Transverse colon (tissue), 4 donors: Measurements from ENCODE around the gene NFKB2. TPM values are rescaled to one million over a fixed set of nuclear protein-coding genes. Genes with fewer than 3 reads are reported as not detected.

Experiments used
- DNase-seq: peaks from one replicate; pipeline ENCODE4 v3.0.0-alpha.2; 2019
- H3K27ac ChIP-seq, 4 donors: fragments of 200-600 bp; sonication (generic); 2 replicates each; pipeline ENCODE4 v1.5.1; 2016 to 2018; ENCODE audit warnings: inconsistent platforms in 4 of 4
- H3K27me3 ChIP-seq: fragments of 200-600 bp; sonication (generic); 2 replicates; pipeline ENCODE4 v1.5.1; 2017; ENCODE audit warnings: inconsistent platforms
- H3K36me3 ChIP-seq, 4 donors: fragments of 200-600 bp; sonication (generic); 2 replicates each; pipeline ENCODE4 v1.5.1; 2017 to 2019; ENCODE audit warnings: inconsistent platforms in 4 of 4
- H3K4me1 ChIP-seq, 4 donors: fragments of 200-600 bp; sonication (generic); 2 replicates each; pipeline ENCODE4 v1.5.1; 2017 to 2020; ENCODE audit warnings: inconsistent platforms in 4 of 4
- H3K4me3 ChIP-seq, 4 donors: fragments of 200-600 bp; sonication (generic); 1 replicate in 1 of 4; 2 replicates in 3 of 4; pipeline versions ENCODE4 v1.5.1 to v1.6.1; 2017 to 2019; ENCODE audit warnings: inconsistent platforms in 4 of 4
- H3K9me3 ChIP-seq, 2 donors: fragments of 200-600 bp; sonication (generic); 2 replicates each; pipeline ENCODE4 v1.5.1; 2017 to 2019; ENCODE audit warnings: inconsistent platforms in 2 of 2
- CTCF ChIP-seq, 5 experiments: fragments of 200-600 bp in 3 of 5; fragments of 450-650 bp in 2 of 5; sonication (generic) in 3 of 5; IDR thresholded peaks; 1 replicate in 2 of 5; 2 replicates in 3 of 5; pipeline ENCODE4 v1.5.1; 2016 to 2017; ENCODE audit warnings: antibody characterized with exemption in 5 of 5, inconsistent platforms in 3 of 5, mild to moderate bottlenecking in 2 of 5, moderate library complexity in 1 of 5
- EP300 ChIP-seq: sonication (generic); formaldehyde crosslinking; IDR thresholded peaks from one replicate; pipeline ENCODE4 v1.6.1; 2017; ENCODE audit warnings: antibody characterized with exemption, low read depth
- POLR2A ChIP-seq: fragments of 450-650 bp; IDR thresholded peaks from one replicate; pipeline ENCODE4 v1.6.1; 2016; ENCODE audit warnings: antibody characterized with exemption, mild to moderate bottlenecking, moderate library complexity
- POLR2AphosphoS5 ChIP-seq, 3 donors: sonication (generic); formaldehyde crosslinking; IDR thresholded peaks; one replicate each; pipeline ENCODE4 v1.6.1; 2016; ENCODE audit warnings: antibody characterized with exemption in 3 of 3
- WGBS, 2 donors: methylation state at CpG; one replicate each; pipeline ENCODE4 v1.1.5; 2018; ENCODE audit warnings: low coverage in 1 of 2; 5-methylcytosine and 5-hydroxymethylcytosine counted together
- in situ Hi-C, 4 donors: fragments of 200-750 bp; cut with MboI; loops; one replicate each; pipeline versions ENCODE4 v1.15.0 to v1.15.1; 2017; ENCODE audit warnings: low sequenced_read_pairs in 3 of 4, low pct_ligation_motif_present in 1 of 4, low pct_unique_long_range_greater_than_20kb in 1 of 4
- intact Hi-C: fragments of 100-400 bp; cut with DNase I; formaldehyde crosslinking; loops from one replicate; pipeline ENCODE4 v1.15.1; 2023; ENCODE audit warnings: low total_unique reads
- total RNA-seq, 4 donors: library from RNA; depleted of rRNA; stranded (reverse); fragments of >200 nt; gene quantifications; one replicate each; pipeline ENCODE4 v1.1.0, GENCODE V29; 2016

The NFKB2 gene
- total RNA-seq, 4 donors from 2014 or later, result 4.4 to 24.5 (median 17.8) TPM

GRCh38 chr10:102397222-102398171 is 2.0 kb downstream of the NFKB2 start:
- Histone ChIP-seq H3K4me3 (no peak overlapping the region), H3K27ac (peak overlapping the region; percentile 94 to 99 (median 98)), H3K27me3 (no peaks in the 10 kb centered on the region), H3K4me1 (peaks cover 19 to 49% (median 35%) of the 10 kb centered on the region in 4 donors), H3K36me3 (no peaks in the 10 kb centered on the region), H3K9me3 (no peaks in the 10 kb centered on the region)
- TF ChIP-seq POLR2A (no peak), CTCF (IDR thresholded peaks at IDR 0.05) (no peak), POLR2AphosphoS5 (IDR thresholded peaks at IDR 0.05) (no peak), EP300 (no peak)
- in situ Hi-C loops, result loop anchor here in 1 of 4 donors (25.0 kb wide), 1 partner anchor 190 kb away; no protein-coding TSS in a partner anchor
- DNase-seq, result no peak
- intact Hi-C loops, result loop anchor here (10.0 kb wide), 1 partner anchor 187 kb away; no protein-coding TSS in a partner anchor
- WGBS, 2 donors, result 87 to 90% methylated on average over 2 to 14 of the region's 14 CpGs

GRCh38 chr10:102398172-102399020 is 2.9 kb downstream of the NFKB2 start:
- Histone ChIP-seq H3K4me1 (peaks cover 24 to 46% (median 34%) of the 10 kb centered on the region in 4 donors), H3K27me3 (no peaks in the 10 kb centered on the region), H3K9me3 (no peaks in the 10 kb centered on the region), H3K27ac (peak overlapping the region; percentile 89 to 99 (median 96)), H3K36me3 (no peaks in the 10 kb centered on the region), H3K4me3 (peak overlapping the region in 1 of 4 donors; percentile 64)
- in situ Hi-C loops (loop anchor here in 1 of 4 donors (25.0 kb wide), 1 partner anchor 189 kb away; no protein-coding TSS in a partner anchor), intact Hi-C loops (loop anchor here (10.0 kb wide), 1 partner anchor 186 kb away; no protein-coding TSS in a partner anchor)
- 57 to 81% methylated on average over 3 to 20 of the region's 21 CpGs for WGBS, 2 donors
- DNase-seq, result no peak
- no peak for TF ChIP-seq POLR2AphosphoS5 (IDR thresholded peaks at IDR 0.05)
- no peak for TF ChIP-seq EP300
- TF ChIP-seq POLR2A, result no peak
- TF ChIP-seq CTCF (IDR thresholded peaks at IDR 0.05), result no peak

GRCh38 chr10:102399217-102400021 is 3.9 kb downstream of the NFKB2 start:
- Histone ChIP-seq H3K4me3 (peak overlapping the region; percentile 34 to 66 (median 58)), H3K27ac (peak overlapping the region; percentile 89 to 99 (median 96)), H3K9me3 (no peaks in the 10 kb centered on the region), H3K27me3 (no peaks in the 10 kb centered on the region), H3K36me3 (no peaks in the 10 kb centered on the region), H3K4me1 (peaks cover 20 to 42% (median 31%) of the 10 kb centered on the region in 4 donors)
- TF ChIP-seq POLR2A (peak; percentile 73), POLR2AphosphoS5 (IDR thresholded peaks at IDR 0.05) (peak; percentile 78 to 94 (median 92)), CTCF (IDR thresholded peaks at IDR 0.05) (peak; percentile 89 to 98 (median 93)), EP300 (no peak)
- 3% methylated on average over 56 of the region's 72 CpGs; no CpG with 5 or more reads in 1 of the 2 donors for WGBS, 2 donors
- intact Hi-C loops (loop anchor here (10.0 kb wide), 1 partner anchor 185 kb away; no protein-coding TSS in a partner anchor), in situ Hi-C loops (loop anchor here in 1 of 4 donors (25.0 kb wide), 1 partner anchor 188 kb away; no protein-coding TSS in a partner anchor)
- DNase-seq, result peak; percentile 92
